GM21737 (cell line): ENCODE measurements around the gene HIVEP3.
"Not testable (repeated sequence)": the region's sequence is repeated elsewhere in the genome, so short reads cannot be mapped to it uniquely, and the experiment has no call there.

Experiments used
- ATAC-seq: cut with Tn5 transposase; IDR thresholded peaks from one replicate; pipeline ENCODE4 v1.9.1; 2021; ENCODE audit warnings: mild to moderate bottlenecking, moderate library complexity; ENCODE audit not compliant: unreplicated experiment

Gene HIVEP3

GRCh38 chr1:41698916-41699860 is 219.5 kb downstream of the HIVEP3 start:
- peak; percentile 66 for ATAC-seq

- ATAC-seq, result no peak
Observed at GRCh38 chr1:41696381-41696780, 222.3 kb downstream of the HIVEP3 start.

- no peak for ATAC-seq
Observed at GRCh38 chr1:41695118-41695745, 223.5 kb downstream of the HIVEP3 start.

- not testable (repeated sequence) for ATAC-seq
Observed at GRCh38 chr1:41691966-41692365, 226.8 kb downstream of the HIVEP3 start.

GRCh38 chr1:41691424-41691823 is 227.3 kb downstream of the HIVEP3 start:
- no peak for ATAC-seq

GRCh38 chr1:41690331-41690730 is 228.4 kb downstream of the HIVEP3 start:
- ATAC-seq, result no peak

GRCh38 chr1:41689558-41689981 is 229.2 kb downstream of the HIVEP3 start:
- ATAC-seq, result no peak

GRCh38 chr1:41689139-41689538 is 229.6 kb downstream of the HIVEP3 start:
- ATAC-seq, result no peak

GRCh38 chr1:41687007-41687406 is 231.7 kb downstream of the HIVEP3 start:
- ATAC-seq, result no peak

- ATAC-seq, result no peak
Observed at GRCh38 chr1:41683681-41684500, 234.8 kb downstream of the HIVEP3 start.

- ATAC-seq, result no peak
Observed at GRCh38 chr1:41682845-41683625, 235.7 kb downstream of the HIVEP3 start.

GRCh38 chr1:41682149-41682548 is 236.6 kb downstream of the HIVEP3 start:
- no peak for ATAC-seq

- ATAC-seq, result no peak
Observed at GRCh38 chr1:41681331-41682098, 237.2 kb downstream of the HIVEP3 start.

- ATAC-seq, result no peak
Observed at GRCh38 chr1:41679994-41680393, 238.7 kb downstream of the HIVEP3 start.

GRCh38 chr1:41679531-41679930 is 239.2 kb downstream of the HIVEP3 start:
- no peak for ATAC-seq

- no peak for ATAC-seq
Observed at GRCh38 chr1:41678111-41678878, 240.4 kb downstream of the HIVEP3 start.

- ATAC-seq, result no peak
Observed at GRCh38 chr1:41677620-41678019, 241.1 kb downstream of the HIVEP3 start.

- ATAC-seq, result no peak
Observed at GRCh38 chr1:41675401-41675800, 243.3 kb downstream of the HIVEP3 start.

- no peak for ATAC-seq
Observed at GRCh38 chr1:41674522-41674921, 244.2 kb downstream of the HIVEP3 start.
